Right lobe of liver (tissue), 6 donors: ENCODE data around the gene KIAA1958. TPM values are rescaled to one million over a fixed set of nuclear protein-coding genes. Genes with fewer than 3 reads are reported as not detected.

Experiments used
- ATAC-seq, 4 donors: fragments of 200-7000 bp; cut with Tn5 transposase; one replicate each; pipeline ENCODE4 v1.9.1; 2020; ENCODE audit warnings: mild to moderate bottlenecking in 4 of 4, moderate library complexity in 4 of 4
- DNase-seq, 3 donors: peaks; one replicate each; pipeline ENCODE4 v3.0.0-alpha.2; 2020
- H3K27ac ChIP-seq, 3 donors: fragments of 200-600 bp; one replicate each; pipeline ENCODE4 v1.8.0; 2022
- H3K27me3 ChIP-seq, 2 donors: fragments of 200-600 bp; one replicate each; pipeline ENCODE4 v1.8.0; 2022
- H3K36me3 ChIP-seq, 4 donors: fragments of 200-600 bp; sonication (generic) in 1 of 4; one replicate each; pipeline versions ENCODE4 v1.5.1 to v1.8.0; 2017 to 2022; ENCODE audit warnings: control low read depth in 1 of 4
- H3K4me1 ChIP-seq, 4 donors: fragments of 200-600 bp; sonication (generic) in 1 of 4; one replicate each; pipeline versions ENCODE4 v1.5.1 to v1.8.0; 2017 to 2022; ENCODE audit warnings: control low read depth in 1 of 4
- H3K4me3 ChIP-seq, 3 donors: fragments of 200-600 bp; one replicate each; pipeline ENCODE4 v1.8.0; 2022
- H3K9me3 ChIP-seq, 4 donors: fragments of 200-600 bp; sonication (generic) in 1 of 4; one replicate each; pipeline versions ENCODE4 v1.5.1 to v1.8.0; 2017 to 2022; ENCODE audit warnings: control low read depth in 1 of 4
- CTCF ChIP-seq, 4 donors: fragments of 200-600 bp in 3 of 4; fragments of 450-650 bp in 1 of 4; IDR thresholded peaks; one replicate each; pipeline versions ENCODE4 v1.5.1 to v1.8.0; 2016 to 2022; ENCODE audit warnings: antibody characterized with exemption in 4 of 4, mild to moderate bottlenecking in 2 of 4
- POLR2A ChIP-seq: fragments of 450-650 bp; IDR thresholded peaks from one replicate; pipeline ENCODE4 v1.6.1; 2017; ENCODE audit warnings: antibody characterized with exemption, mild to moderate bottlenecking
- WGBS: methylation state at CpG from one replicate; pipeline ENCODE4 v1.1.6; 2018; ENCODE audit warnings: low coverage, low lambda C conversion rate; ENCODE audit not compliant: insufficient coverage; ENCODE audit errors: missing lambda C conversion rate; 5-methylcytosine and 5-hydroxymethylcytosine counted together
- intact Hi-C, 2 donors: fragments of 100-400 bp; cut with DNase I; formaldehyde crosslinking; loops; one replicate each; pipeline versions ENCODE4 v1.11.2 to v1.14.1; 2022
- total RNA-seq, 6 experiments: library from RNA; depleted of rRNA in 2 of 6; stranded (reverse); fragments of >200 nt in 2 of 6; fragmentation: NEBNext Ultra II Directional in 3 of 6; extraction: Animal tissue kit (Norgen Biotek cat#: 25700) in 3 of 6; gene quantifications; one replicate each; pipeline versions ENCODE4 v1.1.0 to v1.2.4, GENCODE V29; 2016 to 2023
- donor health status: DM: no; HTN: yes; CAD: no.
- donor health status: DM: no; HTN: no; CAD: no.
- donor health status: DM: no; HTN: no; CAD: no.
- donor health status: DM: no; HTN: yes; CAD: no.
- donor health status: DM: no; HTN: yes; CAD: no.

Gene KIAA1958
- total RNA-seq, 6 experiments from 2014 or later: 5.7 to 8.1 (median 7.0) TPM

DNA sequence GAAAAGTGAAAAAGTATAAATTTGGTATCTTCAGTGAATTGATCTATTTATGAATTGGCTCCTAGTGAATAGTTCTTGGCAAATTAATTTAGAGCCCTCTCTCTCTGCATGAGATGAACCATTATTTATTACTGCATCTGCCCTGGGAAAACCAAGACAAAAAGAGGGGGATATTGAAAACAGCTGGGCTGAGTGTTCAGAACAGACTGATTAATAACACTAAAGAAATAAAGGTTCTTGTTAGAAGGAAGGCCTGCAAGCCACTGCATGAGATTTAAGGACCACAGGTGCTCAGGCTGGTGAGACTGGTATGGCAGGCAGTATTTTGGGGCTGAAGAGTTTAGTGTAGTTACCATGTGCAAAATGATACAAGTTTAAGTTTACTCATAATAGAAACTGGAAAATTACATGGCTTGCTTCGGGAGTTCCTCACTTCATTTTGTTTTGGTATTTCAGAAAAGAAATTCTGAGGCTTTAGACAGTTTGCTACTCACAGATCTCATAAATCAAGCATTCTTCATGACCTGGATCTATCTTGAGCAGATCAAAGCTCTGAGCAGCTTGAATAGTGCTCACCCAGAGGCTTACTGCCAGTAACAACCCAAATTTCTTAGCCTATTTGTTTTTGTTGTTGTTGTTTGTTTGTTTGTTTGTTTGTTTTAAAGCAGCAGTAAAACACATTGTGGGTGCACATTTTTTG lies 56.1 kb downstream of the KIAA1958 start:
- DNase-seq (no peak), ATAC-seq (no peak)
- no peaks in the 10 kb centered on the region for H3K9me3 ChIP-seq
- WGBS: 100% methylated on average over 1 of the region's 1 CpG
- no peak overlapping the region for H3K4me3 ChIP-seq
- peaks cover 0 to 8% (median 0%) of the 10 kb centered on the region in 4 donors for H3K4me1 ChIP-seq
- H3K27ac ChIP-seq: no peak overlapping the region
- TF ChIP-seq POLR2A: no peak
- no peak for TF ChIP-seq CTCF (IDR thresholded peaks at IDR 0.05)
- no peaks in the 10 kb centered on the region for H3K27me3 ChIP-seq
- intact Hi-C loops: no loop called here
- H3K36me3 ChIP-seq: no peaks in the 10 kb centered on the region

GRCh38 chr9:112544477-112544876 lies 57.9 kb downstream of the KIAA1958 start:
- ATAC-seq: no peak
- no peaks in the 10 kb centered on the region for H3K36me3 ChIP-seq
- no peaks in the 10 kb centered on the region for H3K27me3 ChIP-seq
- intact Hi-C loops: no loop called here
- no peak for DNase-seq
- peaks cover 0 to 8% (median 0%) of the 10 kb centered on the region in 4 donors for H3K4me1 ChIP-seq
- TF ChIP-seq POLR2A (no peak), CTCF (IDR thresholded peaks at IDR 0.05) (no peak)
- H3K9me3 ChIP-seq: no peaks in the 10 kb centered on the region
- H3K27ac ChIP-seq: no peak overlapping the region
- no peak overlapping the region for H3K4me3 ChIP-seq
- WGBS: 60% methylated on average over 1 of the region's 1 CpG

GRCh38 chr9:112545237-112545636 lies 58.6 kb downstream of the KIAA1958 start:
- ATAC-seq (no peak), DNase-seq (no peak)
- no peaks in the 10 kb centered on the region for H3K27me3 ChIP-seq
- TF ChIP-seq CTCF (IDR thresholded peaks at IDR 0.05): no peak
- no peak for TF ChIP-seq POLR2A
- H3K4me3 ChIP-seq: no peak overlapping the region
- peaks cover 0 to 8% (median 0%) of the 10 kb centered on the region in 4 donors for H3K4me1 ChIP-seq
- no peaks in the 10 kb centered on the region for H3K36me3 ChIP-seq
- intact Hi-C loops: no loop called here
- H3K9me3 ChIP-seq: no peaks in the 10 kb centered on the region
- H3K27ac ChIP-seq: no peak overlapping the region

GRCh38 chr9:112546149-112547012 lies 59.8 kb downstream of the KIAA1958 start:
- WGBS: 57% methylated on average over 4 of the region's 4 CpGs
- DNase-seq (no peak), ATAC-seq (peak in 3 of 4 donors; percentile 44 to 55 (median 55))
- intact Hi-C loops: no loop called here
- no peak overlapping the region for H3K4me3 ChIP-seq
- TF ChIP-seq CTCF (IDR thresholded peaks at IDR 0.05): no peak
- no peak for TF ChIP-seq POLR2A
- H3K27me3 ChIP-seq: no peaks in the 10 kb centered on the region
- no peak overlapping the region for H3K27ac ChIP-seq
- H3K4me1 ChIP-seq: peaks cover 0 to 15% (median 0%) of the 10 kb centered on the region in 4 donors
- no peaks in the 10 kb centered on the region for H3K9me3 ChIP-seq
- H3K36me3 ChIP-seq: no peaks in the 10 kb centered on the region
